A549 (cell line): ENCODE data around the gene ADH1A. TPM values are rescaled to one million over a fixed set of nuclear protein-coding genes. Genes with fewer than 3 reads are reported as not detected.

Experiments used
- ATAC-seq, 2 experiments: fragments of 200-7000 bp in 1 of 2; fragments of >200 bp in 1 of 2; cut with Nextera tagmentation in 1 of 2; cut with Tn5 transposase in 1 of 2; 3 replicates each; pipeline versions ENCODE4 v1.8.0 to v1.9.1; 2018 to 2020; ENCODE audit warnings: mild to moderate bottlenecking in 1 of 2, moderate library complexity in 1 of 2
- CTCF ChIA-PET: fragments of 300-600 bp; sonication (Branson Sonifier 250); formaldehyde crosslinking; extraction: SDS; loops from one replicate; lab custom pipeline; 2021; ENCODE audit warnings: antibody characterized with exemption, inconsistent platforms; lab: Yijun Ruan, JAX
- POLR2A ChIA-PET: fragments of 350-600 bp; formaldehyde crosslinking; extraction: SDS; loops from one replicate; lab custom pipeline; 2021; ENCODE audit warnings: antibody characterized with exemption, inconsistent platforms; lab: Yijun Ruan, JAX
- DNase-seq, 2 experiments: peaks; one replicate each; pipeline versions ENCODE4 v3.0.0 to v3.0.0-alpha.2; 2011 to 2016; ENCODE audit warnings: low read depth in 1 of 2, low spot score in 1 of 2
- FAIRE-seq: peaks from 2 replicates; lab custom pipeline; 2011; peaks lifted over from hg19 to GRCh38; lab: Jason Lieb, UNC
- H3K27ac ChIP-seq, 2 experiments: fragments of >200 bp; sonication (Bioruptor Twin); formaldehyde crosslinking; 3 replicates each; pipeline ENCODE4 v1.5.1; 2016 to 2017
- H3K4me1 ChIP-seq: fragments of >200 bp; sonication (Bioruptor Twin); formaldehyde crosslinking; 3 replicates; pipeline ENCODE4 v1.6.1; 2016
- H3K4me2 ChIP-seq: fragments of >200 bp; sonication (Bioruptor Twin); formaldehyde crosslinking; 3 replicates; pipeline ENCODE4 v1.6.1; 2016
- H3K4me3 ChIP-seq: fragments of >200 bp; sonication (Bioruptor Twin); formaldehyde crosslinking; 3 replicates; pipeline ENCODE4 v1.5.1; 2016
- H3K9me3 ChIP-seq: fragments of >200 bp; sonication (Bioruptor Twin); formaldehyde crosslinking; 3 replicates; pipeline ENCODE4 v1.6.1; 2016
- ATOH8 ChIP-seq: fragments of 250-450 bp; sonication (Bioruptor Pico); IDR thresholded peaks from 2 replicates; pipeline ENCODE4 v1.5.0; 2020; ENCODE audit warnings: low read depth, mild to moderate bottlenecking, moderate library complexity
- BCL3 ChIP-seq: fragments of >200 bp; sonication (Bioruptor Twin); formaldehyde crosslinking; IDR thresholded peaks from 3 replicates; pipeline ENCODE4 v1.6.1; 2016
- CEBPB ChIP-seq, 2 experiments: fragments of >200 bp in 1 of 2; sonication (Bioruptor Twin) in 1 of 2; formaldehyde crosslinking in 1 of 2; IDR thresholded peaks; 2 replicates each; pipeline ENCODE4 v1.6.1; 2012 to 2016
- CHD4 ChIP-seq: fragments of 200-600 bp; sonication (generic); IDR thresholded peaks from 2 replicates; pipeline ENCODE4 v1.6.1; 2016; ENCODE audit warnings: antibody characterized with exemption, mild to moderate bottlenecking, borderline replicate concordance
- EHF ChIP-seq: fragments of 250-450 bp; sonication (Bioruptor Pico); IDR thresholded peaks from 2 replicates; pipeline ENCODE4 v1.5.0; 2020; ENCODE audit warnings: mild to moderate bottlenecking
- EHMT2 ChIP-seq: fragments of 200-600 bp; sonication (generic); IDR thresholded peaks from 2 replicates; pipeline ENCODE4 v1.6.1; 2016; ENCODE audit warnings: antibody characterized with exemption, low read depth, mild to moderate bottlenecking, moderate library complexity
- ELK1 ChIP-seq: fragments of 150-350 bp; IDR thresholded peaks from 2 replicates; pipeline ENCODE4 v1.6.1; 2014; ENCODE audit warnings: low read depth, mild to moderate bottlenecking, low read length
- EP300 ChIP-seq, 2 experiments: fragments of >200 bp; sonication (Bioruptor Twin); formaldehyde crosslinking; IDR thresholded peaks; 2 replicates in 1 of 2; 3 replicates in 1 of 2; pipeline ENCODE4 v1.6.1; 2016 to 2017
- FOXS1 ChIP-seq: fragments of 250-450 bp; sonication (Bioruptor Pico); IDR thresholded peaks from 2 replicates; pipeline ENCODE4 v1.5.0; 2020; ENCODE audit warnings: mild to moderate bottlenecking, moderate library complexity
- HOXB13 ChIP-seq: fragments of 250-450 bp; sonication (Bioruptor Pico); IDR thresholded peaks from 2 replicates; pipeline ENCODE4 v1.5.0; 2020; ENCODE audit warnings: low read depth, mild to moderate bottlenecking, moderate library complexity
- HOXB5 ChIP-seq: fragments of 250-450 bp; sonication (Bioruptor Pico); IDR thresholded peaks from 2 replicates; pipeline ENCODE4 v1.5.0; 2020; ENCODE audit warnings: mild to moderate bottlenecking, moderate library complexity
- JUNB ChIP-seq: fragments of >200 bp; sonication (Bioruptor Twin); formaldehyde crosslinking; IDR thresholded peaks from 2 replicates; pipeline ENCODE4 v1.6.1; 2016
- MAFK ChIP-seq: fragments of 450-650 bp; IDR thresholded peaks from 2 replicates; pipeline ENCODE4 v1.6.1; 2014; ENCODE audit not compliant: partially characterized antibody
- MAX ChIP-seq: IDR thresholded peaks from 2 replicates; pipeline ENCODE4 v1.6.1; 2012
- NPAS2 ChIP-seq: fragments of 250-450 bp; sonication (Bioruptor Pico); IDR thresholded peaks from 2 replicates; pipeline ENCODE4 v1.8.0; 2022; ENCODE audit warnings: mild to moderate bottlenecking, moderate library complexity, borderline replicate concordance
- POLR2A ChIP-seq: IDR thresholded peaks from 2 replicates; pipeline ENCODE4 v1.6.1; 2012; ENCODE audit warnings: mild to moderate bottlenecking, low read length
- RARB ChIP-seq: fragments of 250-450 bp; sonication (Bioruptor Pico); IDR thresholded peaks from 2 replicates; pipeline ENCODE4 v1.8.0; 2021; ENCODE audit warnings: mild to moderate bottlenecking, moderate library complexity
- RNF2 ChIP-seq: fragments of 200-600 bp; sonication (generic); IDR thresholded peaks from 2 replicates; pipeline ENCODE4 v1.6.1; 2016; ENCODE audit warnings: low read depth, mild to moderate bottlenecking, antibody characterized with exemption, moderate library complexity, borderline replicate concordance
- SMC3 ChIP-seq: fragments of >200 bp; sonication (Bioruptor Twin); formaldehyde crosslinking; IDR thresholded peaks from 3 replicates; pipeline ENCODE4 v1.6.1; 2018; ENCODE audit warnings: inconsistent platforms
- TFCP2L1 ChIP-seq: fragments of 250-450 bp; sonication (Bioruptor Pico); IDR thresholded peaks from 2 replicates; pipeline ENCODE4 v1.5.0; 2021; ENCODE audit warnings: mild to moderate bottlenecking
- USF2 ChIP-seq: fragments of 450-650 bp; IDR thresholded peaks from 2 replicates; pipeline ENCODE4 v1.6.1; 2014; ENCODE audit warnings: antibody characterized with exemption
- ZFP36 ChIP-seq: fragments of 450-650 bp; IDR thresholded peaks from 2 replicates; pipeline ENCODE4 v1.6.1; 2014; ENCODE audit warnings: borderline replicate concordance; ENCODE audit not compliant: partially characterized antibody
- ZNF302 ChIP-seq: fragments of 250-450 bp; sonication (Bioruptor Pico); IDR thresholded peaks from 2 replicates; pipeline ENCODE4 v1.9.0; 2021; ENCODE audit warnings: inconsistent platforms, mild to moderate bottlenecking, moderate library complexity
- WGBS: methylation state at CpG from one replicate; pipeline ENCODE4 v1.1.6; 2017; ENCODE audit errors: missing lambda C conversion rate; 5-methylcytosine and 5-hydroxymethylcytosine counted together
- polyA plus RNA-seq, 4 experiments: library from polyadenylated mRNA; depleted of rRNA in 3 of 4; stranded (reverse); fragments of >200 nt; fragmentation: RNase III in 1 of 4; extraction: RNeasy Plus Mini Kit Qiagen cat#74134 plus additional on column Dnase treatment in 1 of 4; gene quantifications; 2 replicates in 3 of 4; 3 replicates in 1 of 4; pipeline ENCODE4 v1.2.3, GENCODE V29; 2011 to 2017

Gene ADH1A
- polyA plus RNA-seq, 2 of the 4 experiments (the other 2 are of a cell fraction), result not detected

- H3K9me3 ChIP-seq, result no peaks in the 10 kb centered on the region
- TF ChIP-seq ZFP36, result no peak
- no peak for TF ChIP-seq NPAS2 (CRISPR knock-in tag)
- no peak for TF ChIP-seq RNF2
- TF ChIP-seq RARB (CRISPR knock-in tag), result no peak
- TF ChIP-seq, all 56 proteins: peak for 0
- H3K4me1 ChIP-seq, result no peaks in the 10 kb centered on the region
- ChIA-PET CTCF (interaction anchor here (0.6 kb wide), 1 partner anchor 136 kb away, joined by 3 read pairs; no protein-coding TSS in a partner anchor), POLR2A (no interaction called here)
- WGBS, result 28% methylated on average over 4 of the region's 5 CpGs
- ATAC-seq (no peak), FAIRE-seq (no peak), DNase-seq (no peak)
- no peak overlapping the region for H3K4me2 ChIP-seq
- no peak overlapping the region for H3K4me3 ChIP-seq
- no peak overlapping the region for H3K27ac ChIP-seq
Measured at GRCh38 chr4:99293357-99293756, 2.6 kb upstream of the ADH1A start.

GRCh38 chr4:99285387-99285786, 5.4 kb downstream of the ADH1A start:
- no peaks in the 10 kb centered on the region for H3K4me1 ChIP-seq
- POLR2A ChIA-PET, result no interaction called here
- FAIRE-seq, result no peak

GRCh38 chr4:99282731-99283130, 8.1 kb downstream of the ADH1A start:
- Histone ChIP-seq H3K27ac (no peak overlapping the region), H3K9me3 (no peaks in the 10 kb centered on the region), H3K4me1 (no peaks in the 10 kb centered on the region), H3K4me2 (no peak overlapping the region), H3K4me3 (no peak overlapping the region)
- TF ChIP-seq SMC3 (no peak), POLR2A (no peak), CEBPB (IDR thresholded peaks at IDR 0.05) (no peak), EHMT2 (no peak), ZNF302 (CRISPR knock-in tag) (no peak), ATOH8 (CRISPR knock-in tag) (no peak)
- POLR2A ChIA-PET, result no interaction called here
- DNase-seq, result no peak
- CTCF ChIA-PET, result no interaction called here
- no peak for ATAC-seq
- FAIRE-seq, result no peak
- WGBS, result 24% methylated on average over 2 of the region's 2 CpGs

More at GRCh38 chr4:99285387-99285786, 5.4 kb downstream of the ADH1A start:
- no peak overlapping the region for H3K4me2 ChIP-seq
- H3K9me3 ChIP-seq, result no peaks in the 10 kb centered on the region
- no peak for DNase-seq
- no peak for ATAC-seq
- no peak for TF ChIP-seq JUNB
- no peak for TF ChIP-seq ELK1
- TF ChIP-seq USF2, result no peak
- no peak for TF ChIP-seq BCL3
- no peak for TF ChIP-seq EP300 (IDR thresholded peaks at IDR 0.05)
- no peak for TF ChIP-seq MAX
- TF ChIP-seq CHD4, result no peak
- no peak for TF ChIP-seq ZNF302 (CRISPR knock-in tag)
- TF ChIP-seq SMC3, result no peak
- no peak for TF ChIP-seq EHF (CRISPR knock-in tag)
- TF ChIP-seq MAFK, result no peak
- TF ChIP-seq FOXS1, result no peak
- TF ChIP-seq TFCP2L1 (CRISPR knock-in tag), result no peak
- TF ChIP-seq HOXB13, result no peak
- no peak for TF ChIP-seq HOXB5
- TF ChIP-seq, all 56 proteins: peak for 0
- H3K27ac ChIP-seq, result no peak overlapping the region
- H3K4me3 ChIP-seq, result no peak overlapping the region
- CTCF ChIA-PET, result no interaction called here
